ENCODE data around the gene EVA1C. TPM values are rescaled to one million over a fixed set of nuclear protein-coding genes. Genes with fewer than 3 reads are reported as not detected.

The EVA1C gene
- total and polyA plus RNA-seq, 10 of the 15 experiments (the other 5 are each of a cell fraction or from before 2014, with no cell fraction given) = 0.13 to 0.56 (median 0.34) TPM; not detected in 7

GRCh38 chr21:32492376-32492775, 79.9 kb downstream of the EVA1C start:
- intact Hi-C loops (cut with micrococcal nuclease; ENCODE audit: unreplicated experiment) = no loop called here
- ChIA-PET RAD21 (ENCODE audit: unreplicated experiment) (no interaction called here), SMC1A (ENCODE audit: uncharacterized antibody, unreplicated experiment) (no interaction called here), CTCF (no interaction called here), POLR2A (no interaction called here)
- H3K36me3 ChIP-seq (ENCODE audit: control insufficient read depth in 2 of 2, insufficient read depth in 2 of 2, low read length in 1 of 2) = no peaks in the 10 kb centered on the region
- peaks cover 0 to 1% of the 10 kb centered on the region in 2 experiments; a peak in 1 of 4 replicates for H3K27me3 ChIP-seq (replicated peaks in 1 of 2; ENCODE audit: control insufficient read depth in 2 of 2, insufficient read depth in 2 of 2, low read length in 1 of 2)
- no peak overlapping the region for H3K27ac ChIP-seq (ENCODE audit: control insufficient read depth, insufficient read depth)
- ATAC-seq (no peak), DNase-seq (ENCODE audit: low read depth, low spot score) (no peak), FAIRE-seq (no peak)
- no peak overlapping the region for H2AFZ ChIP-seq (ENCODE audit: control insufficient read depth, low read depth, low read length)
- no peak overlapping the region for H3K4me2 ChIP-seq (ENCODE audit: control insufficient read depth, insufficient read depth)
- H3K9me3 ChIP-seq (replicated peaks; ENCODE audit: control insufficient read depth, insufficient read depth, low read length) = no peaks in the 10 kb centered on the region
- H3K9ac ChIP-seq (ENCODE audit: control insufficient read depth, insufficient read depth, low read length) = no peak overlapping the region
- BruUV-seq (replicated peaks) = no TSS peak
- no peaks in the 10 kb centered on the region for H4K20me1 ChIP-seq (ENCODE audit: control insufficient read depth, insufficient read depth)
- no peak overlapping the region for H3K4me3 ChIP-seq
- 23% methylated on average over 3 of the region's 3 CpGs for WGBS (ENCODE audit: insufficient coverage, insufficient replicate concordance, low lambda C conversion rate, missing lambda C conversion rate)
- H3K4me1 ChIP-seq (ENCODE audit: control insufficient read depth, insufficient read depth, low read length) = no peaks in the 10 kb centered on the region
- TF ChIP-seq RB1 (IDR thresholded peaks at IDR 0.05; ENCODE audit: borderline replicate concordance) (no peak), KDM1A (IDR thresholded peaks at IDR 0.05; ENCODE audit: borderline replicate concordance) (no peak), ZNF217 (IDR thresholded peaks at IDR 0.05) (no peak), CHD4 (IDR thresholded peaks at IDR 0.05) (no peak)
- no peaks in the 10 kb centered on the region for H3K79me2 ChIP-seq (ENCODE audit: control insufficient read depth, insufficient read depth, low read length)
- in situ Hi-C loops (cut with MboI) = no loop called here

GRCh38 chr21:32494934-32495709, 82.6 kb downstream of the EVA1C start:
- SMC1A ChIA-PET (ENCODE audit: uncharacterized antibody, unreplicated experiment) = no interaction called here
- in situ Hi-C loops (cut with MboI) = no loop called here
- TF ChIP-seq CHD4 (IDR thresholded peaks at IDR 0.05) = no peak
- no peak for TF ChIP-seq HDAC2 (IDR thresholded peaks at IDR 0.05)
- no peak for TF ChIP-seq IKZF2 (IDR thresholded peaks at IDR 0.05)
- TF ChIP-seq, protein P1, sequence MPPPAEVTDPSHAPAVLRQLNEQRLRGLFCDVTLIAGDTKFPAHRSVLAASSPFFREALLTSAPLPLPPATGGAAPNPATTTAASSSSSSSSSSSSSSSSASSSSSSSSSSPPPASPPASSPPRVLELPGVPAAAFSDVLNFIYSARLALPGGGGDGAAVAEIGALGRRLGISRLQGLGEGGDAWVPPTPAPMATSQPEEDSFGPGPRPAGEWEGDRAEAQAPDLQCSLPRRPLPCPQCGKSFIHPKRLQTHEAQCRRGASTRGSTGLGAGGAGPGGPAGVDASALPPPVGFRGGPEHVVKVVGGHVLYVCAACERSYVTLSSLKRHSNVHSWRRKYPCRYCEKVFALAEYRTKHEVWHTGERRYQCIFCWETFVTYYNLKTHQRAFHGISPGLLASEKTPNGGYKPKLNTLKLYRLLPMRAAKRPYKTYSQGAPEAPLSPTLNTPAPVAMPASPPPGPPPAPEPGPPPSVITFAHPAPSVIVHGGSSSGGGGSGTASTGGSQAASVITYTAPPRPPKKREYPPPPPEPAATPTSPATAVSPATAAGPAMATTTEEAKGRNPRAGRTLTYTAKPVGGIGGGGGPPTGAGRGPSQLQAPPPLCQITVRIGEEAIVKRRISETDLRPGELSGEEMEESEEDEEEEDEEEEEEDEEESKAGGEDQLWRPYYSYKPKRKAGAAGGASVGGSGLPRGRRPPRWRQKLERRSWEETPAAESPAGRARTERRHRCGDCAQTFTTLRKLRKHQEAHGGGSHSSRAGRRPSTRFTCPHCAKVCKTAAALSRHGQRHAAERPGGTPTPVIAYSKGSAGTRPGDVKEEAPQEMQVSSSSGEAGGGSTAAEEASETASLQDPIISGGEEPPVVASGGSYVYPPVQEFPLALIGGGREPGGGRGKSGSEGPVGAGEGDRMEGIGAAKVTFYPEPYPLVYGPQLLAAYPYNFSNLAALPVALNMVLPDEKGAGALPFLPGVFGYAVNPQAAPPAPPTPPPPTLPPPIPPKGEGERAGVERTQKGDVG (CRISPR knock-in tag; IDR thresholded peaks at IDR 0.05) = no peak
- no peak for TF ChIP-seq CHD2 (IDR thresholded peaks at IDR 0.05; ENCODE audit: borderline replicate concordance, low read depth, low read length)
- no peak for TF ChIP-seq NFYA (IDR thresholded peaks at IDR 0.05; ENCODE audit: borderline replicate concordance, low read depth, low read length)
- TF ChIP-seq KLF5 (IDR thresholded peaks at IDR 0.05; ENCODE audit: partially characterized antibody) = no peak

More at GRCh38 chr21:32494934-32495709, 82.6 kb downstream of the EVA1C start:
- Histone ChIP-seq H3K4me1 (ENCODE audit: control insufficient read depth, insufficient read depth, low read length) (no peaks in the 10 kb centered on the region), H3K4me3 (no peak overlapping the region), H3K27me3 (replicated peaks in 1 of 2; ENCODE audit: control insufficient read depth in 2 of 2, insufficient read depth in 2 of 2, low read length in 1 of 2) (peaks cover 0 to 1% of the 10 kb centered on the region in 2 experiments; a peak in 1 of 4 replicates), H4K20me1 (ENCODE audit: control insufficient read depth, insufficient read depth) (no peaks in the 10 kb centered on the region), H3K4me2 (ENCODE audit: control insufficient read depth, insufficient read depth) (no peak overlapping the region), H3K9me3 (replicated peaks; ENCODE audit: control insufficient read depth, insufficient read depth, low read length) (no peaks in the 10 kb centered on the region), H3K36me3 (ENCODE audit: control insufficient read depth in 2 of 2, insufficient read depth in 2 of 2, low read length in 1 of 2) (no peaks in the 10 kb centered on the region), H3K27ac (ENCODE audit: control insufficient read depth, insufficient read depth) (no peak overlapping the region), H2AFZ (ENCODE audit: control insufficient read depth, low read depth, low read length) (no peak overlapping the region), H3K79me2 (ENCODE audit: control insufficient read depth, insufficient read depth, low read length) (no peaks in the 10 kb centered on the region), H3K9ac (ENCODE audit: control insufficient read depth, insufficient read depth, low read length) (no peak overlapping the region)
- ChIA-PET POLR2A (no interaction called here), RAD21 (ENCODE audit: unreplicated experiment) (no interaction called here), CTCF (interaction anchor here (0.6 to 1.1 kb wide), 3 partner anchors 22 to 310 kb away, joined by 3 to 4 read pairs (median 4); no protein-coding TSS in a partner anchor)
- BruUV-seq (replicated peaks) = no TSS peak
- FAIRE-seq (no peak), ATAC-seq (no peak), DNase-seq (ENCODE audit: low read depth, low spot score) (no peak)
- 24% methylated on average over 10 of the region's 10 CpGs for WGBS (ENCODE audit: insufficient coverage, insufficient replicate concordance, low lambda C conversion rate, missing lambda C conversion rate)
- intact Hi-C loops (cut with micrococcal nuclease; ENCODE audit: unreplicated experiment) = no loop called here
